IPS DF 19.7 (cell line): ENCODE measurements around the gene VRTN.
"Not testable (repeated sequence)": the region's sequence is repeated elsewhere in the genome, so short reads cannot be mapped to it uniquely, and the experiment has no call there.

ENCODE experiments used
- DNase-seq: peaks from one replicate; pipeline ENCODE4 v3.0.0-alpha.2; 2013; ENCODE audit warnings: low read depth, low spot score

The VRTN gene

DNA sequence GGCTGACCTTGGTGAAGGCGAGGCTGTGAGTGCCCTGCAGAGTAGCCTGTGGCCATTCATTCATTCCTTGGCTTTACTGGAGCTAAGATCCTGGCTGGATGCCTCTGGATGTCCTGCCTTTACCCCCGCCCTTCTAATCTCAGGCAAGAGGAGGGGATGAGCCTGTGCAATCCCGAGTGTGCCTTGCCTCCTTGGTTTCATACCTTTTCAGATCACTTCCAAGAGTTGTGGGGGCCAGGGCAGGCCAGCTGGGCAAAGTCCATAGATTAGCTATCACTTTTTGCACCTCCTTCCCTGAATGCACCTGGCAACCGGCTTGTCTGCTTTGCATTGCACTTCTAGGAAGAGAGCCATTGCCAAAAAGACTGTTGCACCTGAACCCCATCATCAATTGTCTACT, 1.5 kb downstream of the VRTN start:
- DNase-seq = no peak

DNA sequence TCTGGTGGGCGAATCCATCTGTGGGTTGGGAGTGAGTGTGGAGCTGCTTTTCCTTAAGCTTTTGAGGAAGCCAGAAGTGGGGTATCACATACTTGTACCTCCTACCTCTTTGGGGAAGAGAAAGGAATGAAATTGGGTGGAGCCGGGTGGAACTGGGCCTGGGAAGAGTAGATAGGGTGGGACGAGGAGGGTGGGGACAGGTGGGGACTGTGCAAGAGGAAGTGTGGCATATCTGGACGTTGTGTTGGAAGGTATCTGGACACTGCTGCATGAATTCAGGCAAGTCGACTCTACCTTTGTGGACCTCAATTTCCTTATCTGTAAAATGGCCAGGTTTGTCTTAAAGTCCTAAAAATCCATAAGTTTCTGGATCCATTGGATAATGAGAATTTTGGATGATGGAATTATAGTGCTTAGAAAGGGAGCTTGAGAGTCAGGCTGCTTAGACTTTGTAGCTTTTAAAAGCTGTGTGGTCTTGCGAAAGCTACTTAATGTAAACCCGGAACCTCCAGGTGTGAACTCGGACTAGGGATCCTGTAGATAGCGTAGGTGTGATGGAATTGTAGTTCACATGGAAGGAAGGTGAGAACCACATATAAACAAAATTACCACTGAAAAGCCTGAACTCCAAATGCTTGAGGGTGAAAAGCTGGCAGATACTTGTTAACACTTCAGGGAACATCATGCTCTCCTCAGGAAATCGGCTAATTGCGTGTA, 2.1 kb downstream of the VRTN start:
- DNase-seq = no peak

DNA sequence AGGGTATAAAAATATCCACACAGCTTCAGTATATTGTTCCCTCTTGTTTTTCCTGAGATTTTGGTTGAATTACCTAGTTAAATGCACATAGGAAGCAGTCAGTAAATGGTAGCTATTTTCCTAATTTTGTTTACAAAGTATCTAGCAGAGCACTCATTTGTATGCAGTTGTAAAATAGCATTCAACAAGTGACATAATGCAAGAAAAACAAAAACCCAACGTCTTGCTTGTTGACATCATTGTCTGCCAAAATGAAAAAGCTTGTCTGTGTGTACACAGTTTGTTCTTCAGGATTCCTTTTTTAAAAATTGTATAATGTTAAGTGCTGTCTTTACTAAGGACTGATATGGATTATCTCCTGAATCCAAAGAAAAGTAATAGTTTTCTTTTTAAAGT, 2.7 kb downstream of the VRTN start:
- DNase-seq = no peak

DNA sequence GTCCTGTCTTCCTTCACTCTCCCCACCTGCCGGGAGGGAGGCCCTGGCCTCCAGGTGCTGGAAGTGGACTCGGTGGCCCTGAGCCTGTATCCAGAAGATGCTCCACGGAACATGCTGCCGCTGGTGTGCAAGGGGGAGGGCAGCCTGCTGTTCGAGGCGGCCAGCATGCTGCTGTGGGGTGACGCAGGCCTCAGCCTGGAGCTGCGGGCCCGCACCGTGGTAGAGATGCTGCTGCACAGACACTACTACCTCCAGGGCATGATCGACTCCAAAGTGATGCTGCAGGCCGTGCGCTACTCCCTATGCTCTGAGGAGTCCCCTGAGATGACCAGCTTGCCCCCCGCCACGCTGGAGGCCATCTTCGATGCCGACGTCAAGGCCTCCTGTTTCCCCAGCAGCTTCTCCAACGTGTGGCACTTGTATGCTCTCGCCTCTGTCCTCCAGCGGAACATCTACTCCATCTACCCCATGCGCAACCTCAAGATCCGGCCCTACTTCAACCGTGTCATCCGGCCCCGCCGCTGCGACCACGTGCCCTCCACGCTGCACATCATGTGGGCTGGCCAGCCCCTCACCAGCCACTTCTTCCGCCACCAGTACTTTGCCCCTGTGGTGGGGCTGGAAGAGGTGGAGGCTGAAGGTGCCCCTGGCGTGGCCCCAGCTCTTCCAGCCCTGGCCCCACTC, 8.8 kb downstream of the VRTN start:
- DNase-seq = no peak

DNA sequence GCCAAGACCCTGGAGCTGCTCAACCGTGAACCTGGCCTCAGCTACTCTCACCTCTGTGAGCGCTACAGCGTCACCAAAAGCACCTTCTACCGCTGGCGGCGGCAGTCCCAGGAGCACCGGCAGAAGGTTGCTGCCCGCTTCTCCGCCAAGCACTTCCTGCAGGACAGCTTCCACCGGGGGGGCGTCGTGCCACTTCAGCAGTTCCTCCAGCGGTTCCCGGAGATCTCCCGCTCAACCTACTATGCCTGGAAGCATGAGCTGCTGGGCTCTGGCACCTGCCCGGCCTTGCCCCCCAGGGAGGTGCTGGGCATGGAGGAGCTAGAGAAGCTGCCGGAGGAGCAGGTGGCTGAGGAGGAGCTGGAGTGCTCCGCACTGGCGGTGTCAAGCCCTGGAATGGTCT, 9.3 kb downstream of the VRTN start:
- DNase-seq = no peak

DNA sequence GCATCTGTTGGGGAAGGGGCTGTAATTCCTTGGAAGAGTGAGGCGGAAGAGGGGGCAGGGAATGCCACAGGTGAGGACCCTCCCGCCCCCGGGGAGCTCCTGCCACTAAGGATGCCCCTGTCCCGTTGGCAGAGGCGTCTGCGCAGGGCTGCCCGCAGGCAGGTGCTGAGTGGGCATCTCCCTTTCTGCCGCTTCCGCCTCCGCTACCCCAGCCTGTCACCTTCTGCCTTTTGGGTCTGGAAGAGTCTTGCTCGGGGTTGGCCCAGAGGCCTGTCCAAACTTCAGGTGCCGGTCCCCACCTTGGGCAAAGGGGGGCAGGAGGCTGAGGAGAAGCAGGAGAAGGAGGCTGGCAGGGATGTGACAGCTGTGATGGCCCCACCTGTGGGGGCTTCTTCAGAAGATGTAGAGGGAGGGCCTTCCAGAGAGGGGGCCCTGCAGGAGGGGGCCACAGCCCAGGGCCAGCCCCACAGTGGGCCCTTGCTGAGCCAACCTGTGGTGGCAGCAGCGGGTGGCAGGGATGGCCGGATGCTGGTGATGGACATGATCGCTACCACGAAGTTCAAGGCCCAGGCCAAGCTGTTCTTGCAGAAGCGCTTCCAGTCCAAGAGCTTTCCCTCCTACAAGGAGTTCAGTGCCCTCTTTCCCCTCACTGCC, 10.0 kb downstream of the VRTN start:
- DNase-seq = no peak

DNA sequence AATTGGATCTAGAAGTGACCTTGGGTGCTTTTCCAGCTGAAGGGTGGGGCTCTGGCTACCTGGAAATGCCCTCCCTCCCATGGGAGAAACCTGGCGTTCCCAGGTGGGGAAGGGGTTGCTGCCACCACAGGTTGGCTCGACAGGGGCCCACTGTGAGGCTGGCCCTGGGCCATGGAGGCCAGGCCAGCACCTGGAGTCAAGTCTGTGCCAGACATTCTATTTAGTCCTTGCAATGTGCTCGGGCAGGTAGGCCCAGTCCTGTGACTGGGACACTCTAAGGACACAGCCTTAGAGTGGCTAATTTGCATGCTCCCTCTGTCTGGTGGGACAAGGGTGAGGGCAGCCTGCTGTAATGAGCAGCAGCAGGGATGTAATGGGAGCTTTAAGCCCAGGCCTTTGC, 11.9 kb downstream of the VRTN start:
- DNase-seq = no peak

DNA sequence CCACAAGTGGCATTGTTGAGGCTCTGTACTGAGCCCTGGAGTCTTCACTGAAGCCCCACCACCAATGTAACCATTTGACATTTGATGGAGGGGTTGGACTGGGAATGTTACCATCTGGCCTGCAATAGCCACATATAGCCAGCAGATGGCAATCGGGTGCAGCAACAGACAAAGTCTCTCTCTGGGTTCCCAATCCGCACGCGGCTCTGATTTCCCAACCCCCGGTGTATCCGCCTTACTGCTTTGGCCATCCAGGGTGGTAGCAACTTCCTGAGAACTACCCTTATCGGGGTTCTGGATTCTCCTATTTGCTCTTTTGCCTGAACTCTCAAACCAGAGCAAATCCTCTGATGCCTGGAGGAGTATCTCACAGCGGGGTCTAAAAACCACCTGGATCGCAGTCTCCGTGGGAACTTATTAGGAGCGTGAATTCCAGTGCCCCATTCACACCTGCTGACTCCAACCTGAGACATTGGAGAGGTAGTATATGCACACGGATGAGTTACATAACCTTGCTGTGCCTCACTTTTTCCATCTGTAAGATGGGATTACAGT, 14.2 kb downstream of the VRTN start:
- peak; percentile 83 for DNase-seq

DNA sequence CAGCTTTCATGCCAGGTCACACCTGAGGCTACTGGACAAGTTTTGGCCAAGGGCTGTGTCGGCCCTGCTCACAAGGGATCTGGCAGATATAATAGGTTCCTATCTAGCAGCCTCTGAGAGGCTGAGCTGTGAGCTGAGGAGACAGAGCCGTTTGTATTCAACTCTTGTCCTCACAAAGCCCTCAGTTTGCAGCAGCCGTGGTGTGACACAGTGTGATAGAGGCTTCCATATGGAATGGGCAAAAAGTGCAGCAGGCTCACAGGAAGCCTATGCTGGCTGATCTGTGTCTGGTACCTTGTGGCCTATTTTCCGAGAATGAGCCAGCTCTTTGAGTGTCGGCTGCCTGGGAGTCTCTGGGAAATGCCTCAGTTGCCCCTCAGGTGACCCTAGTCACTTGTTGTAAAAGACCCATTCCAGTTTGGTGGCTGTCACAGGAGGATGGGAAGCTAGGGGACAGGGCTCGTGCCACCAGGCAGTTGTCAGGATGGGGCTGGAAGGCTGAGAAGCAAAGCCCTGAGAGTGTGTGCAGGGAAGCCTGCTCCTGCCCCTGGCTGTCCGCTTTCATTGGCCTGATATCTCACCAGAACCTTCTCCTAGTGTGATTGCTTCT, 16.1 kb downstream of the VRTN start:
- DNase-seq = no peak

DNA sequence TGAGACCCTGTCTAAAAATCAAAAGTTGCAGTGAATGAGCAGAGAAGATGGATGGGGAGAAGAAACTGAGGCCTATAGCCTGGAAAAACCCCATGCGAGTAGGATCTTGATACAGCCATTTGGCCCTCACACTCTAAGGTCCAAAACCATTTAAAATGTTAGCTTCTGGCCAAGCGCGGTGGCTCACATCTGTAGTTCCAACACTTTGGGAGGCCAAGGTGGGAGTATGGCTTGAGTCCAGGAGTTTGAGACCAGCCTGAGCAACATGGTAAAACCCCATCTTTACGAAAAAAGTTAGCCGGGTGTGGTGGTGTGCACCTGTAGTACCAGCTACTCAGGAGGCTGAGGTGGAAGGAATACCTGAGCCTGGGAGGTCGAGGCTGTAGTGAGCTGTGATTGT, 19.8 kb downstream of the VRTN start:
- no peak for DNase-seq

DNA sequence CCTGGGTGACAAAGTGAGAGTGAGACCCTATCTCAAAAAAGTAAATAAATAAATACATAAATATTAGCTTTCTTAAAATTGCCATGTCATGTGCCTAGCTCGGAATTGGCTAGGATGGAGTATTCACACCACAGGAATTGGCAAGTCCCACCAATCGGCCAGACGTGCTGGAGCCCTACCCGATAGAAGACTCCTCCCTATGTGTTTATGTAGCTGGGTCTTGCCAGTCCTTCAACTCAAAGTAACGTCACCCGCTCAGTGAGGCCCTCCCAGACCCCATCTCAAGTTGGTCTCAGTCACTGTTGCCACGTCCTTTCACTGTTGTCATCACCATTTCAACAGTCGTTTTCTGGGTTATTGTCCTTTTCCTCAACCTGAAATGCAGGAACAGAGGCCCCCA, 20.2 kb downstream of the VRTN start:
- no peak for DNase-seq

DNA sequence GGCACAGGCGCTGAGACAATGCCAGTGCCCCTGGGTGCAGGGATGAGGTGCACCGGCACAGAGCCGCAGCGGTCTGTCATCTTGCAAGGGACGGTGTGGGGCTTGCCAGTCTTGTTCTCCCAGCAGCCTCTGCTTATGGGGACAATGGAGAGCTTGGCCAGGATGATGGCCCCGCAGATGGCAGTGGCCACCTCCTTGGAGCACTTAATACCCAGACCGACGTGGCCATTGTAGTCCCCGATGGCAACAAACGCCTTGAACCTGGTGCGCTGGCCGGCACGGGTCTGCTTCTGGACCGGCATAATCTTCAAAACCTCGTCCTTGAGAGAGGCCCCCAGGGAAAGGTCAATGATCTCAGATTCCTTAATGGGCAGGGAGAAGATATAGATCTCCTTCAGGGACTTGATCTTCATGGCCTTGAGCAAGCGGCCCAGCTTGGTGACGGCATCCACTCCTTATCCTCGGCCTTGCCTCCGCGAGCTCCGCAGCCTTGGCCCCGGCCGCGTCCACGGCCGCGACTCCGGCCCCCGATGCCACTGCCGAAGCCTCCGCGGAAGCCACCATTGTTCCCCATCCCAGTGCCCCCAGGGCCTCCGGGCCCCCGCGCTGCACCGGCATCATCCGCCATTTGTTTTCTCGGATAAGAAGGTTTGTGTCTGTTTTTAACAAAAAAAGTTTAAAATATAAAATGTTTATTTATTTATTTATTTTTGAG, 29.9 kb downstream of the VRTN start:
- DNase-seq = no peak

DNA sequence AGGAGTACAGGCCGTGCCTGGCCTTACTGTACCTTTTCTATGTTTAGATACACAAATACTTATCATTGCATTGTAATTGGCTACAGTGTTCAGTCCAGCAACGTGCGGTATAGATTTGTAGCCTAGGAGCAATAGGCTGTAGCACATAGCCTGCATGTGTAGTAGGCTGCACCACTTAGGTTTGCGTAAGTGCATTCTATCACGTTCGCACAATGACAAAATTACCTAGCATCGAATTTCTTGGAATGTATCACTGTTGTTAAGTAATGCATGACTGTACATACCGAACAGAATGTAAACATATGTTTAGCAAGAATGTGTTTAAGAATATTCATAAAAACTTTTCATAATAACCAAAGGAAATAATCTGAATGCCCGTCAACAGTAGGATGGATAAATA, 31.9 kb downstream of the VRTN start:
- no peak for DNase-seq

DNA sequence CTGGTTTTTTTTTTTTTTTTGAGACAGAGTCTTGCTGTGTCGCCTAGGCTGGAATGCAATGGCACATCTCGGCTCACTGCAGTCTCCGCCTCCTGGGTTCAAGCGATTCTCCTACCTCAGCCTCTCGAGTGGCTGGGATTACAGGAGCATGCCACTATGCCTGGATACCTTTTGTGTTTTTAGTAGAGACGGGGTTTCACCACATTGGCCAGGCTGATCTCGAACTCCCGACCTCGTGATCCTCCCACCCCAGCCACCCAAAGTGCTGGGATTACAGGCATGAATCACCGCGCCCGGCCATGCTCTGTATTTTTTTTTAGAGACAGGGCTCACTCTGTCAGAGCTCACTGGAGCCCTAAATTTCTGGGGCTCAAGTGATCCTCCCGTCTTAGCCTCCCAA, 32.6 kb downstream of the VRTN start:
- DNase-seq = no peak

DNA sequence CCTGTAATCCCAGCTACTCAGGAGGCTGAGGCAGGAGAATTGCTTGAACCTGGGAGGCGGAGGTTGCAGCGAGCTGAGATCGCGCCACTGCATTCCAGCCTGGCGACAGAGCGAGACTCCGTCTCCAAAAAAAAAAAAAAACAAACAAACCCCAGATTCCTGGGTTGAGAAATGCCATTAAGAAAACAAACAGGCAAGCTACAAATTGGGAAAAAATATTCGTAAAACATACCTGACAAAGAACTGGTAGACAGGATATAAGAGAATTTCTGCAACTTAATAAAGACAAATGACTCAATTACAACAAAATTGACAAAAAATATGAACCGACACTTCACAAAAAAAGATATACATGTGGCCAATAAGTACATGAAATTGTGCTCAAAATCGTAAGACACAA, 33.3 kb downstream of the VRTN start:
- not testable (repeated sequence) for DNase-seq

DNA sequence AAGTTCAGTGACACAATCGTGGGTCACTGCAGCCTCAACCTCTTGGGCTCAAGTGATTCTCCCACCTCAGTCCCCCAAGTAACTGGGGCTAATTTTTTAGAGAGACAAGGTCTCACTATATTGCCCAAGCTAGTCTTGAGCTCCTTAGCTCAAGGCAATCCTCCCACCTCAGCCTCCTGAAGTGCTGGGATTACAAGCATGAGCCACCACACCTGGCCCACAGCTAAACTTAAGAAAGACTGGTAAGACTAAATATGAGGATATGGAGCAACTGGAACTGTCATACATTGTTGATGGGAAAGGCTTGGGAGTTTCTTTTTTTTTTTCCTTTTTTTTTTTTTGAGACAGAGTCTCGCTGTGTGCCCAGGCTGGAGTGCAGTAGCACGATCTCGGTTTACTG, 34.0 kb downstream of the VRTN start:
- DNase-seq = no peak

DNA sequence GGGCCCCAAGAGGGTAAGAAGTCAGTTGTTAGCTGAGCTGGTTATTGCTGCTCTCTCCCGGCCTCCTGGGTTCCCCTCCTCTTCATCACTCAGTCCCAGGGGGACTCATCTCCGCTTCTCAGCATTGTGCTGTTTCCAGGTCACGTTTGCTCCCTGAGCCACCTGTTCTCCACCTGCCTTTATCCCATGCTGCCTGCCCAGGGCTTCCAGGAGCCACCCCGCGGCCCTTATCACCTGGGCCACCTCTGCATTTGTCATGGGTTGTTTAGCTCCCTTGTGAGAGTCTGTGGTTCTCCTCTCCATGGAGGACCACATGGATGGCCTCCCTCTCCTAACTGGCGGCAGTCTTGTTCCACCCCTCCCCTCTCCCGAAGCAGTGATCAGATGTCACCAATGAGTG, 41.7 kb downstream of the VRTN start:
- no peak for DNase-seq

DNA sequence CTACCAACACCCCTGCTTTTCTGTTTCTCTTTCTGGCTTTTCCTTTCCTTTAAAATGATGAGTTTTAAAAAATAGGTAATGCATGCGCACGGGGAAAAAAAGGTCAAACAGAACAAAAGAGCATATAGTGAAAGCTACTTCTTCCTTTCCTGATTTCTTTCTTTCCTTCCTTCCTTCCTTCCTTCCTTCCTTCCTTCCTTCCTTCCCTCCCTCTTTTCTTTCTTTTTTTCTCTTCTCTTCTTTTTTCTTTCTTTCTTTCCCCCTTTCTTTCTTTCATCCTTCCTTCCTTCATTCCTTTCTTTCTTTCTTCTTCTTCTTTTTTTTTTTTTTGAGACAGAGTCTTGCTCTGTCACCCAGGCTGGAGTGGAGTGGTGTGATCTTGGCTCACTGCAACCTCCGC, 42.2 kb downstream of the VRTN start:
- DNase-seq = not testable (repeated sequence)

DNA sequence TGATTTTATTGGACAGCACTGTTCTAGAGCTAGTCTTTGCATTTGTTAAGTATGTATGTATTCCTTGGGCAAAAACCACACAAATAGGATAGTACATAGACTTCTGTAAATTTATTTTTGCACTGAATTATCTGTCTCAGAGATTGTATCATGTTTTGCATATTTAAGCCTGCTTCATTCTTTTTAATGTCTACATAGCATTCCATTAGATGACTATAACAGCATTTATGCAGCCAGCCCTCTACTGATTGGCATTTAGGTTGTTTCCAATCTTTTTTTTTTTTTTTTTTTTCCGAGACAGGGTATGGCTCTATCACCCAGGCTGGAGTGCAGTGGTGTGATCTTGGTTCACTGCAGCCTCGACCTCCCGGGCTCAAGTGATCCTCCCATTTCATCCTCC, 43.2 kb downstream of the VRTN start:
- DNase-seq = no peak

DNA sequence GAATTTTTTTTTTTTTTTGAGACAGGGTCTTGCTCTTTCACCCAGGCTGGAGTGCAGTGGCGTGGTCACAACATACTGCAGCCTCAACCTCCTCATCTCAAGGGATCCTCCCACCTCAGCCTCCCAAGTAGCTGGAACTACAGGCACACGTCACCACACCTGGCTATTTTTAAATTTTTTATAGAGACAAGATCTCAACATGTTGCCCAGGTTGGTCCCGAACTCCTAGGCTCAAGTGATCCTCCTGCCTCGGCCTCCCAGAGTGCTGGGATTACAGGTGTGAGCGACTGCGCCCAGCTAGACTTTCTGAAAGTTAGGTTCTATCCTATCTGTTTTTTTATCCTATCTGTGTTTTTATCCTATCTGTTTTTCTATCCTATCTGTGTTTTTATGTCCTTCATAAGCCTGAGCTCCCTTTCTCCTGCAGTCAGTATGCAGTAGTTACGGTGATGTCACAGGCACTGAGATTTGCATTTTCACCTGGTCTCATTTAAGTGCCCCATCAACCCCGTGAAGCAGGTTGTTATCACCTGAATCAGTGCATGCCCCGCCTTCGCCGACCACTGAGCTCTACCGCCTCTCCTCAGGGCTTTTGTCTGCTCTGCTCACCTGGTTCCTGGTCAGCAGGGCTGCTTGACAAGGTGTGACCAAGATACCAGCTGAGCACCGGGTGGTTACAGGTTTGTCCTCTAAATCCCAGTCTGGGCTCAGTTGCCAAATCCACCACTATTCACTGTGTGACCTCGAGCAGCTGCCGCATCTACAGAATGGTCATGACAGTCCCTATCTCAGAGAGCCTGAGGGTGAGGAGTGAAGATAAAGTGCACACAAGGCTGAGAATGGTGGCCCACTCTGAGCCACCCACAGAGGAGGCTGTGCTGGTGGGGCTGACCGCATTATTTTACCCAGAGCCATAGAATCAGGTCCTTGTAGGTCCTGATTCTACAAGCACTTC, 44.6 kb downstream of the VRTN start:
- no peak for DNase-seq

DNA sequence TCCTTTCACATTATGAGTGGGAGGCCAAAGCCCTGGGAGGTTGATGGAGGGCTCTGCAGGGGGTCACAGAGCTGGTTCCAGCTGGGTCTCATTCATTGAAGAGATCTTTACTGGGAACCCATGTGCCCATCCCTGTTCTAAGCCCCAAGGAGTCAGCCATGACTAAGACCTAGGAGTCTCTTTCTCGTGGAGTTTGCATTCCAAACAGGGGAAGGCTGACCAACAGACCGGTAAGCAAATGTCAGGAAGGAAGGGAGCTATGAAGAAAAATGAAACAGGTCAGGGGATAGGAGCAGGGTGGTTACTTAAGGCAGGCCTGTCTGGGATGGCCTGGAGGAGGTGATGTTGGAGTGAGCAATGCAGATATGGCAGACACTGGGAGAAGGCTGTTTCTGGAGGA, 46.3 kb downstream of the VRTN start:
- no peak for DNase-seq
